Activated naive CD4-positive, alpha-beta T cell treated with anti-CD3 and anti-CD28 coated beads, Interleukin-2, amount 50 U/mL, for 16 hours (primary cell): ENCODE measurements around the gene KCNK13.

Experiments used
- DNase-seq: peaks from one replicate; pipeline ENCODE4 v3.0.0-alpha.2; 2020

Gene KCNK13

GRCh38 chr14:90137807-90138206 lies 76.0 kb downstream of the KCNK13 start:
- no peak for DNase-seq

- DNase-seq = no peak
Observed at GRCh38 chr14:90139199-90139598, 77.4 kb downstream of the KCNK13 start.

DNA sequence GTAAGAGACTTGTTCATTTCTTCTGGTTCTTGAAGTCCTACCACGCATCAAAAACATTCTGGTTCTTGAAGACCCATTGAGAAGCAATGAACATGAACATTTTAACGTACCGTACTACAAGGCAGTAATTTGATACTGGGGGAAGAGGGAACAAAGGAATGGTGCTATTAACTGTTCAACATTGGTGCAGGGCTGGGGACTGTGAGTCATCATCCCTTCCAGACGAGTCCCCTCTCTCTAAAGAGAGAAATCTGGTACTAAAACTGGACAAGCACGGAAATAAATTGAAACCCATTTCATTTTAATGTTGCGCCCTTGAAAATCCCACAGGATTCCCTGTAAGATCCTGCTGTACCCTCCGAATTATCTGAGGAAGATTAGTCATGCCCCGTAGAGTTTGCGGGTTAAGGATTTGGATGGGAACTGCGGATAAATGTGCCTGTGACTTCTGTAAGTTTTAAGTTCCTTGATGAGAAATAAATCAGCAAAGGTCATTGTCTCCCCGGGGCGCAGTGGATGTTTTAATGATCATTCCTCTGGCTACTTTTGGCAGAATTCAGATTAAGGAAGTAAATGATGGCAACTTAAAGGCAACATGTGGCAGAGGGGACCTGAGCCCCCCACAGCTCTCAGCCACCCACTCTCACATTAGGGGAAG lies 78.6 kb downstream of the KCNK13 start:
- no peak for DNase-seq

- DNase-seq = no peak
Observed at GRCh38 chr14:90140956-90141316, 79.1 kb downstream of the KCNK13 start.

GRCh38 chr14:90153429-90153828 lies 91.6 kb downstream of the KCNK13 start:
- DNase-seq = no peak

DNA sequence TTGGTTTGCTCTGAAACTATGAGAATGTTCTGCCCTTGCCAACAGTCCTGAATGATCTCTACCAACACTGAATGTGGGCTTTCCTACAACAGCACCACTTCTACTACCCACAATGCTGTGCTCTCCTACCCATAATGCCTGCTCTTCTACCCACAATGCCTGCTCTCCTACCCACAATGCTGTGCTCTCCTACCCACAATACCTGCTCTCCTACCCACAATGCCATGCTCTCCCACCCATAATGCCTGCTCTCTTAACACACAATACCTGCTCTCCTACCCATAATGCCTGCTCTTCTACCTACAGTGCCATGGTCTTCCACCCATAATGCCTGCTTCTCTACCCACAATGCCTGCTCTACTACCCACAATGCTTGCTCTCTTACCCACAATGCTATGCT lies 92.3 kb downstream of the KCNK13 start:
- no peak for DNase-seq

GRCh38 chr14:90159146-90159545 lies 97.4 kb downstream of the KCNK13 start:
- no peak for DNase-seq

DNA sequence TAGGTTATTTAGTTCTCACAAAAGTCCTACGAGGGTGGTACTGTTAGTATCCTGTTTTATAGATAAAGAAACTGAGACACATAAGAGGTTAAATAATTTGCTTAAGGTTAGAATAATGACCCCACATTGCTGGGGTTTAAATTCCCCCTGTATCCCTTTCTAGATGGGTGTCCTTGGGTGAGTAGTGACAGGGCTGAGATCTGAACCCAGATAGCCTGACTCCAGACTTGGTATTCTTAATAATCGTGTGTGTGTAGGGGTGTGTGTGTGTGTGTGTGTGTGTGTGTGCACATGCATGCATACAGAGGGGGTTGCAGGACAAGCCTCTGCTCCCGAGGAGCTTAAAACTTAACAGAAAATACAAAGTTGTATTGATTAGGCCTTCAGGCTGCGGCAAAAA lies 97.9 kb downstream of the KCNK13 start:
- DNase-seq = no peak

GRCh38 chr14:90161129-90161528 lies 99.3 kb downstream of the KCNK13 start:
- DNase-seq = no peak

DNA sequence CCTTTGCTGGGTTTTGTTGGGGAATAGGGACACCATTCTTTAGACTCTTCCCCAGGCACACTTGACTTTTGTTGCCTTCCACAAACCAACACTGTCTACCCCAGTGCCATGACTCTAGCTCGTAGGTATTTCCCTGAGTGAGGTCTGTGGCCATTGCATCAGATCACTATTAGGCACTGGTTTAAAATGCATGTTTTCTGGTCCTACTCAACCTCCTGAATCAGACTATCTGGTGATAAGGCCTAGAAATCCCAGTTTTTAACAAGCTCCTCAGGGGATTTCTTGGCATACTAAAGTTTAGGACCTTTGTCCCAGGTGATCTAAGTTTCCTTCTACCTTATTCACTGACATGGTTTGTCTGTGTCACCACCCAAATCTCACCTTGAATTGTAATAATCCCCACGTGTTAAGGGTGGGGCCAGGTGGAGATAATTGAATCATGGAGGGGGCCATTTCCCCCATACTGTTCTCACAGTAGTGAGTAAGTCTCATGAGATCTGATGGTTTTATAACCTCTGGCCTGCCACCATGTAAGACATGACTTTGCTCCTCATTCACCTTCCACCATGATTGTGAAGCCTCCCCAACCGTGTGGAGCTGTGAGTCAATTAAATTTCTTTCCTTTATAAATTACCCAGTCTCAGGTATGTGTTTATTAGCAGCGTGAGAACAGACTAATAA lies 106.8 kb downstream of the KCNK13 start:
- DNase-seq = no peak

DNA sequence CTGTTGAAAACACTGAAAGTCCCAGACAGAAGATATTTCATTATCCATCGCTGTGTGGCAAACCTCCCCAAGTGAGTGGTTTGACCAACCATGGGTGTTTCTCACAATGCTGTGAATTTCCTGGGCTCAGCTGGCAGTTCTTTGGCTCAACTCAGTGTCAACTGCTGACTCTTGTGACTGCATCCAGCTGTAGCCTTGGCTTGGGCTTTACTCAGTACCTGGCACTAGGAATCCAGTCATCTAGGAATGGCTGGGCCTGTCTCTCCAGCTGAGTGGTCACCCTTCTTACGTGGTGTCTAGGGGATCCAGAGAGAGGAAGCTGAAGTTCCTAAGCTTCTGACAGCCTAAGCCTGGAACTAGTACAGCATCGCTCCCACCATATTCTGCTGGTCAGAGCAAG lies 113.8 kb downstream of the KCNK13 start:
- no peak for DNase-seq

DNA sequence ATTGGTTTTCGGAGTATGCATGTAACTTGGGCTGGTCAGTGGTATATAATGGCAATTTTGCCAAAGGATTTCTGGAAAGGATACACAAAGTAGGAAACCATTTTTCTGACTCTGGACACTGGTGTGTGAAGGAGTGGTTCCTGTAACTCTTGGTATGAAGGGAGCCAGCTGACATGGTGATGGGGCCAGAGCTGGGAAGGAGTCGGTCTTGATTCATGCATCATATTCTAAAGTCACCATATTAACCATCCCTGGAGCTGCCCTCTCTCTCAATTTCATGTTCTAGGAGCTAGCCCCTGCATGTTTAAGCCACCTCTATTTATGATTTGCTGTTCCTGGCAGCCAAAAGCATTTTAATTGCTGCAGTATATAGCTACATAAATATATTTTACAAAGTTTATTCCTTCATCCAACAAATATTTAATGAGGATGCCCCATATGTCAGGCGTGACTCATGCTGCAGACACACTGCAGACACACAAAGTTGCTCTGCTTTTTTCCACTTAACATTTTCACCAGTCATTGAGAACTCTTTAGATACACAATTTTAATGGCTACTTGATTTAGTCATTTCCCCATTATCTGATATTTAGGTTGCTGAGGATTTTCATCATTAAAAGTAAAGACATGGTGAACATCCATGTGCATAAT lies 115.9 kb downstream of the KCNK13 start:
- no peak for DNase-seq

DNA sequence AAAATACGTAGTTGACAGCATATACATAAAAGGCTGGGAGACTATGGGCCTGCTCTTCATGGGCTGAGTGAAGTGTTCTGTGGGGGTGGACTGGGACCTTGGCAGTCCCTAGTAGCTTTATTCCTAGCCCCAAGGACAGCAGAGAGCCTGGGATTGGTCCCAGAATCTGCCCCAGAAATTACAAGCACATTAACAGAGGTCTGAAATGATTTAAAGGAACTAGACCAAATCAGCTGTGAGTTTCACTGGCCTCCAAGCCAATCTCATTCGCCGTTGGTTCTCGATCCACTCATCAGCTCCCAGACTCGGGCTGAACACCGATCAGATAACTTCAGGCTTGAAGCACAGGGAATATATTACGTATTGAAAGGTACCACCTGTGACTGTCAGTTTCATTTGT lies 117.6 kb downstream of the KCNK13 start:
- DNase-seq = no peak

GRCh38 chr14:90179809-90180779 lies 118.3 kb downstream of the KCNK13 start:
- DNase-seq = no peak

GRCh38 chr14:90184094-90184493 lies 122.3 kb downstream of the KCNK13 start:
- no peak for DNase-seq

GRCh38 chr14:90184571-90185266 lies 122.9 kb downstream of the KCNK13 start:
- DNase-seq = no peak

- DNase-seq = no peak
Observed at GRCh38 chr14:90188588-90188987, 126.8 kb downstream of the KCNK13 start.

DNA sequence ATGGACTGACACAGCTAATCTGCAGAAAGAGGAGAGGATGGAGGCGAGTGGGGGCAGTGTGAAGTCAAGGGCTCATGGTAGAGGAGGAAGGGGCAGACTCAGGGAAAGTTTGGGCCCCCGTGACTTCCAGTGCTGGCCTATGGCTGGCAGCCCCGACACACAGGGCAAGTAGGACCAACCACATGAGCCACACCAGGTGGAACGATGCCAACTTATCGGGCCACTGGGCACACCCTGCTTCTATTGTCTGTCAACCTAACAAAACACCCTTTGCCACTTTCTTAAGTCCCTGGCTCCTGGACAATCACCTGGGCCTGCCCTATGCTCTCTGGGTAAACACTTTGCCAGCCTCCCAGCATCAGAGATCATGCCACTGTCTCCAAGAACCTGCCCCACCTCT lies 129.4 kb downstream of the KCNK13 start:
- no peak for DNase-seq

GRCh38 chr14:90191585-90191984 lies 129.8 kb downstream of the KCNK13 start:
- no peak for DNase-seq

GRCh38 chr14:90193925-90194324 lies 132.1 kb downstream of the KCNK13 start:
- DNase-seq = no peak

GRCh38 chr14:90194706-90195105 lies 132.9 kb downstream of the KCNK13 start:
- no peak for DNase-seq

- no peak for DNase-seq
Observed at GRCh38 chr14:90198541-90199060, 136.8 kb downstream of the KCNK13 start.
